Naive B cell (primary cell): ENCODE results near the gene FRMD3. TPM values are rescaled to one million over a fixed set of nuclear protein-coding genes. Genes with fewer than 3 reads are reported as not detected.

Experiments used
- ATAC-seq, 2 donors: fragments of 150-1000 bp; cut with Tn5 transposase; 2 replicates each; pipeline ENCODE4 v1.10.0; 2021; ENCODE audit warnings: low read depth in 2 of 2, mild to moderate bottlenecking in 2 of 2, moderate library complexity in 2 of 2
- DNase-seq: peaks from one replicate; pipeline ENCODE4 v3.0.0; 2022
- H3K27ac Mint-ChIP-seq, 6 donors: one replicate each; pipeline ENCODE4 v1.8.0; 2020 to 2022; ENCODE audit warnings: mild to moderate bottlenecking in 6 of 6, mixed read lengths in 6 of 6, moderate library complexity in 5 of 6, inconsistent platforms in 2 of 6
- H3K27me3 Mint-ChIP-seq, 3 donors: one replicate each; pipeline ENCODE4 v1.8.0; 2021 to 2022; ENCODE audit warnings: mixed read lengths in 3 of 3, mild to moderate bottlenecking in 1 of 3
- H3K36me3 Mint-ChIP-seq, 2 donors: one replicate each; pipeline ENCODE4 v1.8.0; 2020 to 2022; ENCODE audit warnings: mixed read lengths in 2 of 2, inconsistent platforms in 1 of 2, mild to moderate bottlenecking in 1 of 2
- H3K4me1 Mint-ChIP-seq, 3 donors: one replicate each; pipeline ENCODE4 v1.8.0; 2020 to 2022; ENCODE audit warnings: mixed read lengths in 3 of 3, inconsistent platforms in 1 of 3, mild to moderate bottlenecking in 1 of 3, moderate library complexity in 1 of 3
- H3K4me3 Mint-ChIP-seq, 8 donors: one replicate each; pipeline ENCODE4 v1.8.0; 2020 to 2022; ENCODE audit warnings: mild to moderate bottlenecking in 8 of 8, mixed read lengths in 8 of 8, moderate library complexity in 8 of 8, inconsistent platforms in 2 of 8
- H3K9me3 Mint-ChIP-seq, 7 donors: one replicate each; pipeline ENCODE4 v1.8.0; 2020 to 2022; ENCODE audit warnings: mixed read lengths in 7 of 7, mild to moderate bottlenecking in 5 of 7, inconsistent platforms in 2 of 7, moderate library complexity in 1 of 7
- polyA plus RNA-seq, 6 donors: library from polyadenylated mRNA; unstranded; fragments of 300-500 nt; fragmentation: Illumina TruSeq; gene quantifications; one replicate each; pipeline ENCODE4 v1.2.3, GENCODE V29; 2021; ENCODE audit warnings: low read depth in 6 of 6

FRMD3 gene
- polyA plus RNA-seq, 6 donors from 2014 or later, result 0.36 to 3.0 (median 1.4) TPM; not detected in 1

GRCh38 chr9:83281306-83282255, 256.6 kb downstream of the FRMD3 start:
- no peaks in the 10 kb centered on the region for H3K36me3 Mint-ChIP-seq
- ATAC-seq, result no peak
- H3K9me3 Mint-ChIP-seq, result peaks cover 0 to 8% (median 2%) of the 10 kb centered on the region in 7 donors
- H3K27me3 Mint-ChIP-seq, result no peaks in the 10 kb centered on the region
- H3K4me3 Mint-ChIP-seq, result no peak overlapping the region
- no peaks in the 10 kb centered on the region for H3K4me1 Mint-ChIP-seq
- no peak for DNase-seq
- H3K27ac Mint-ChIP-seq, result no peak overlapping the region

GRCh38 chr9:83280790-83281189, 257.4 kb downstream of the FRMD3 start:
- Mint-ChIP-seq H3K36me3 (no peaks in the 10 kb centered on the region), H3K4me1 (no peaks in the 10 kb centered on the region), H3K9me3 (peaks cover 0 to 8% (median 2%) of the 10 kb centered on the region in 7 donors), H3K4me3 (no peak overlapping the region), H3K27ac (no peak overlapping the region), H3K27me3 (no peaks in the 10 kb centered on the region)
- DNase-seq (no peak), ATAC-seq (no peak)

GRCh38 chr9:83280268-83280667, 257.9 kb downstream of the FRMD3 start:
- ATAC-seq, result no peak
- no peaks in the 10 kb centered on the region for H3K4me1 Mint-ChIP-seq
- H3K9me3 Mint-ChIP-seq, result peaks cover 0 to 8% (median 2%) of the 10 kb centered on the region in 7 donors

GRCh38 chr9:83274787-83275186, 263.4 kb downstream of the FRMD3 start:
- Mint-ChIP-seq H3K4me3 (no peak overlapping the region), H3K36me3 (no peaks in the 10 kb centered on the region), H3K4me1 (no peaks in the 10 kb centered on the region), H3K9me3 (peaks cover 0 to 8% (median 3%) of the 10 kb centered on the region in 7 donors), H3K27ac (no peak overlapping the region), H3K27me3 (no peaks in the 10 kb centered on the region)
- DNase-seq (no peak), ATAC-seq (no peak)

More at GRCh38 chr9:83280268-83280667, 257.9 kb downstream of the FRMD3 start:
- no peaks in the 10 kb centered on the region for H3K36me3 Mint-ChIP-seq
- no peaks in the 10 kb centered on the region for H3K27me3 Mint-ChIP-seq
- DNase-seq, result no peak
- H3K27ac Mint-ChIP-seq, result no peak overlapping the region
- no peak overlapping the region for H3K4me3 Mint-ChIP-seq

- Mint-ChIP-seq H3K36me3 (no peaks in the 10 kb centered on the region), H3K27ac (no peak overlapping the region), H3K27me3 (no peaks in the 10 kb centered on the region), H3K9me3 (peaks cover 0 to 3% (median 0%) of the 10 kb centered on the region in 7 donors), H3K4me3 (no peak overlapping the region), H3K4me1 (no peaks in the 10 kb centered on the region)
- no peak for DNase-seq
- no peak for ATAC-seq
These were observed 266.5 kb downstream of the FRMD3 start for GRCh38 chr9:83271665-83272071.

- Mint-ChIP-seq H3K9me3 (peaks cover 0 to 3% (median 0%) of the 10 kb centered on the region in 7 donors), H3K27ac (no peak overlapping the region), H3K27me3 (no peaks in the 10 kb centered on the region), H3K4me3 (no peak overlapping the region), H3K4me1 (no peaks in the 10 kb centered on the region), H3K36me3 (no peaks in the 10 kb centered on the region)
- DNase-seq (no peak), ATAC-seq (no peak)
These were observed 268.1 kb downstream of the FRMD3 start for GRCh38 chr9:83270116-83270515.

GRCh38 chr9:83267741-83268140, 270.5 kb downstream of the FRMD3 start:
- H3K9me3 Mint-ChIP-seq, result peaks cover 0 to 3% (median 0%) of the 10 kb centered on the region in 7 donors
- DNase-seq (no peak), ATAC-seq (no peak)
- H3K27ac Mint-ChIP-seq, result no peak overlapping the region
- no peak overlapping the region for H3K4me3 Mint-ChIP-seq
- H3K4me1 Mint-ChIP-seq, result peaks cover 0 to 4% (median 0%) of the 10 kb centered on the region in 3 donors
- no peaks in the 10 kb centered on the region for H3K27me3 Mint-ChIP-seq
- no peaks in the 10 kb centered on the region for H3K36me3 Mint-ChIP-seq

GRCh38 chr9:83266666-83267496, 271.3 kb downstream of the FRMD3 start:
- peaks cover 0 to 4% (median 0%) of the 10 kb centered on the region in 3 donors for H3K4me1 Mint-ChIP-seq
- DNase-seq (no peak), ATAC-seq (no peak)
- H3K4me3 Mint-ChIP-seq, result no peak overlapping the region
- H3K27ac Mint-ChIP-seq, result no peak overlapping the region
- peaks cover 0 to 4% of the 10 kb centered on the region in 2 donors for H3K36me3 Mint-ChIP-seq
- no peaks in the 10 kb centered on the region for H3K27me3 Mint-ChIP-seq
- peaks cover 0 to 2% (median 0%) of the 10 kb centered on the region in 7 donors for H3K9me3 Mint-ChIP-seq

- H3K36me3 Mint-ChIP-seq, result peaks cover 0 to 4% of the 10 kb centered on the region in 2 donors
- H3K9me3 Mint-ChIP-seq, result no peaks in the 10 kb centered on the region
- DNase-seq, result no peak
- no peaks in the 10 kb centered on the region for H3K27me3 Mint-ChIP-seq
- peaks cover 0 to 4% (median 0%) of the 10 kb centered on the region in 3 donors for H3K4me1 Mint-ChIP-seq
- no peak overlapping the region for H3K27ac Mint-ChIP-seq
- no peak for ATAC-seq
- no peak overlapping the region for H3K4me3 Mint-ChIP-seq
These were observed 271.9 kb downstream of the FRMD3 start for GRCh38 chr9:83266331-83266665.

GRCh38 chr9:83264315-83264714, 273.9 kb downstream of the FRMD3 start:
- Mint-ChIP-seq H3K9me3 (no peaks in the 10 kb centered on the region), H3K36me3 (peaks cover 0 to 4% of the 10 kb centered on the region in 2 donors)

GRCh38 chr9:83259558-83259957, 278.6 kb downstream of the FRMD3 start:
- H3K4me1 Mint-ChIP-seq, result peaks cover 0 to 4% (median 0%) of the 10 kb centered on the region in 3 donors
- no peak overlapping the region for H3K4me3 Mint-ChIP-seq
- peaks cover 0 to 10% (median 2%) of the 10 kb centered on the region in 7 donors for H3K9me3 Mint-ChIP-seq
- no peak for DNase-seq
- peaks cover 0 to 4% of the 10 kb centered on the region in 2 donors for H3K36me3 Mint-ChIP-seq
- H3K27ac Mint-ChIP-seq, result no peak overlapping the region
- ATAC-seq, result no peak
- H3K27me3 Mint-ChIP-seq, result no peaks in the 10 kb centered on the region

More at GRCh38 chr9:83264315-83264714, 273.9 kb downstream of the FRMD3 start:
- Mint-ChIP-seq H3K4me3 (no peak overlapping the region), H3K27me3 (no peaks in the 10 kb centered on the region), H3K4me1 (peaks cover 0 to 4% (median 0%) of the 10 kb centered on the region in 3 donors), H3K27ac (no peak overlapping the region)
- ATAC-seq, result no peak
- no peak for DNase-seq

GRCh38 chr9:83257937-83258891, 280.0 kb downstream of the FRMD3 start:
- H3K9me3 Mint-ChIP-seq, result peaks cover 1 to 12% (median 5%) of the 10 kb centered on the region in 7 donors
- H3K4me3 Mint-ChIP-seq, result no peak overlapping the region
- H3K4me1 Mint-ChIP-seq, result no peaks in the 10 kb centered on the region
- DNase-seq (no peak), ATAC-seq (no peak)
- no peaks in the 10 kb centered on the region for H3K27me3 Mint-ChIP-seq
- peaks cover under 1 to 4% of the 10 kb centered on the region in 2 donors for H3K36me3 Mint-ChIP-seq
- no peak overlapping the region for H3K27ac Mint-ChIP-seq
